Hypothalamus (tissue), 51 donors: ENCODE measurements around the gene DNAH5.

Experiments
- DNase-seq, 51 donors: peaks; one replicate each; lab custom pipeline; 2025; lab: John Stamatoyannopoulos, UW

The DNAH5 gene

GRCh38 chr5:13735691-13736090, 208.8 kb downstream of the DNAH5 start:
- DNase-seq = no peak

DNA sequence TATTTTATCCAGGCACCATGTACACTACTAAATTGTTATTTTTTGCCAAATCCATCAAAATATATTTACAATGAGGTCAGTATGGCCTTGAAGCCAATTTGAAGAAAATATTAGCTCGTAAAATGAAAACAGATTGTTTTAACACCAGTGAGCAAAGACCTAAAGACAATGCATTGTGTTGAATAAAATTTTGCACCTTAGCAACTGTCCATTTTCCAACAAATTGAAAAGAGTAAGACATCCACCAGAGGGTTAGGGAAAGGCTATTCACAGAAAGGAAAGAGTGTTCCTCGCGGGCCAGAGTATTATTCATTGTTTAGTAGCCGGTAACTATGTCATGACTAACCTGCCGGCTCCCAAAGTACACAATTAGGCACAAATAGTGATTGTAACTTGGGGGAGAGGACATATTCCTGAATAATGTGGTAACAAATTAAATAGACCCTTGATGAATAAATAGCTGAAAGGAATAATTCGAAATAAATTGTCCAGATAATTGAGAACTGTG, 213.3 kb downstream of the DNAH5 start:
- DNase-seq = no peak

- no peak for DNase-seq
Observed at GRCh38 chr5:13708906-13709305, 235.6 kb downstream of the DNAH5 start.

DNA sequence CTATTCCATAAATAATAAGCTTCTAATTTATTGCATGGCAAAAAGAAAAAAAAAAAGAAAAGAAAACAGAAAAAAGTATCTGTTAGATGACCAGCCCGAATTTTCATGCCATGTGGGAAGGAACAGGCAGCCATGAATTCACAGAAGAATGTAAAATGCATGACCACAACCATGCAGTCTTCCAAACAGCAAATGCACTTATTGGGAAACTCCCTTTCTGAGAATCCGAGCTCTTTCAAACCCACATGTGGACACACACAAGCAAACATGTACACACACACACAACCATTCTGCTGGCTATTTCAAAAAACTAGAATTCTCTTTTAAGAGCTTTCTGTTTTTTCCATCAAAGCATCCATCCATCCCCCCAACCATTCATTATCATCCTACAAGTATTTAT, 236.1 kb downstream of the DNAH5 start:
- DNase-seq = no peak

GRCh38 chr5:13704396-13704795, 240.1 kb downstream of the DNAH5 start:
- DNase-seq = no peak

DNA sequence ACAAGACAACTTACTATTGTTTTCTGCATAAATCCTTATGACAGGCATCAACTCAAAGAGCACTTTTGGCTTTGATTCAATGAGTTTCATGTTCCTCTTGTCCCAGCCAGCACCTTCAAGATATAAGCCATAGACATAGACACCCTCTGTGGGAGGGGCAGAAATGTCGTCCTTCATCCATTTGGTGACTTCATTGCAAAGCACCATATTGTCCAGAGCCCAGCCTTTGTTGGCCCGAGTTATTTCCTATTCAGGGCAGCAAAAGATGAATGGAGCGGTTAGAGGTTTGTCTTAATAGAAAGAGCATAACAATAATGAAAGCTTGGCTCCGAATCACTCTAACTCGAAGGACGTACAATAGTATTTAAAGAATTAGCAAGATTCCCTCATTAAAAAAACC, 243.9 kb downstream of the DNAH5 start:
- no peak for DNase-seq

DNA sequence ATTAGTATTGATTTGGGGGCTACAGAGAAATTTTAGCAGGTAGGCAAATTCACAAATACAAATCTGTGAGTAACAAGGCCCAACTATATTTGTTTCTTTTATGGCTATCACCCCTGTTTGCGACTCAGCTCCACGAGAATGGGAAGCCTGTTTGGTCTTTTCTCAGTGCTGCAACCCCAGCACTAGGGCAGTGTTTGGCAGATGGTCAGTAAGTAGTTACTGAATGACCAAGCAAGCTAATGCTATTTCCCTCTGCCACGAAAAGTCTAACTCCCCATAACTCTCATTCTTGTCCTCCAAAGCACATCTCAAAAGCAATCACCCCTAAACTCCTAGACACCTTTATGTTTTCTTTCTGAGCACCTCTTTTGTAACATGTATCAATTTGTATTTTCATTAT, 245.6 kb downstream of the DNAH5 start:
- DNase-seq = no peak

- DNase-seq = no peak
Observed at GRCh38 chr5:13695076-13695712, 249.3 kb downstream of the DNAH5 start.

DNA sequence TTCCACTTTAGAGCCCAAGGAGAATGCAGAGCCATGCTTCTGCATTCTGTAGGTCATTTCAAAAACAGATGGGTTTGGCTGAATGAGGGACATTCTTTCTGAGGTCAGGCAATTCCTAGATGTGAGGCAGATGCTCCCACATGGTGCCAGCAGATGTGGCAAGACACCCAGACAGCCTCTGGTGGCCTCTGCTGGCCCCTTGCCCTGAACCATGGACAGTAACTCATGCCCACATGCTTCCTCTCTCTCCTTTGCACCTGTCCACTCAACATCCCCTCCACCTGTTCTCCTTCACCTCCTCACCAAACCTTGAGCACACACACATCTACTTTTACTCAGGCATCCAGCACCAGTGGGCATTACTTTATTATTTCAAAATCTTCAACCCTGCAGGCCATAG, 252.3 kb downstream of the DNAH5 start:
- no peak for DNase-seq

DNA sequence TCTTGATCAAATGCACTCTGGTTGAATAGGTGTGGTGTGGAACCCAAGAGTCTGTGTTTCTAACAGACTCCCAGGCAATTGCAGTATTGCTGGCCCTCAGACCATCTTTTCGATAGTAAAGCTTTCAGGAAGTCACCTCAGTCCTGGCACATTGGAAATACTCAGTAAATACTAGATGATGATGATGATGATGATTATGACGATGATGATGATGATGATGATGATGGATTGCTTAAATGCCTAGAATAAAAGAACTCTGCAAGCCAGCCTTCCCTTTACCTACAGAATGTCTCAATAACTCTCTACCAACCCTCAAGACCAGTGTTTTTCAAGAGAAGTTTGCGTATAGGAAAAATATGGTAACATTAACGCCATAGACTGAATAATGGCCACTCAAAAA, 268.0 kb downstream of the DNAH5 start:
- no peak for DNase-seq

DNA sequence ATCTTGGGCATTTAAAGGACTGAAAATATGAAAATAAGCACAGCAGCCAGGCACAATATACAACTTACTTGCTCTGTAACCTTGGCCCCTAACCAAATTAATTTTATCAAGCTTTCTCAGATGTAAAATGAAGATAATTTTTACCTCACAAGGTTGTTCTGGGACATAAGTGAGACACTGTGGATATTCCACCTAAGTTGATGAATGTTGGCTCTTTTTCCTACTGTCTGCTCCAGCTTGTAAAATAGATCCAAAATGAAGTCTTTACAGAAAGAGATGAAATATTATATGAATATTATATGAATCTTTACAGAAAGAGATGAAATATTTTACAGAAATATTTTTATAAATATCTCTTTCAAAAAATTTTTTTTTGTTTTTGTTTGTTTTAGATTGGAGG, 270.1 kb downstream of the DNAH5 start:
- no peak for DNase-seq

DNA sequence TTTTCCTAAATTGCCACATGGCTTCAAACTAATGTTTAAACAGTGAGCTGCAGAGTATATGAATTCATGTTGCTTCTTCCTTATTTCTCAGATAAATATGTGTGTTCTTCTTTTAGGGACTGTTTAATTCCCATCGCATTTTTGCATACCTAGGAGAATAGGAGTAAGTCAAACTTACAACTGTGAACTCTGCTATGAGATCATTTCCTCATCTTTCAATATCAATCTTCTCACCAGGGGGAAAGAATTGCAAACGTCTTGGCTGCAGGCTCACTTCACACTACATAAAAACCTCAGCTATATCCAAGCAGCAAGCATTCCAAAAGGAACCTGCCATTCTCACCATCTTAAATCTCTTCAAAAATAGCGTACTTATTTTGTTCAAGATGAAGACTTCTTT, 271.0 kb downstream of the DNAH5 start:
- DNase-seq = no peak

DNA sequence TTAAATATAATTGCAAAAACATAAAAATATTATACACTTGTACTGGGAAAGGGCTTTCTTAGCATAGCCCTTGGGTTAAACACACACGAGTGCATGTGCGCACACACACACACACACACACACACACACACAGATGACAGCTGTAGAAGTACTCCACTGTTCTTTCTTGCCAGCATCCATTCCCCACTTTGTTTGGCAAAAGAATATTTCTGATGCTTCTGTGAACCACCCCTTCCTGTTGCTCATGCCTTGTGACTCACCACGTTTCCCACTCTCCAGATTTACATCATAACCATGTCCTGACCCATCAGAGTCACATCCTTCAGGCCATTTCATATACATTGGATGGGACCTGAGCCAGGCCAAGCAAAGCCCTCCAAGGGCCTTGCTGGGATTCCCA, 280.1 kb downstream of the DNAH5 start:
- DNase-seq = peak in 1 of 51 donors; percentile 9

DNA sequence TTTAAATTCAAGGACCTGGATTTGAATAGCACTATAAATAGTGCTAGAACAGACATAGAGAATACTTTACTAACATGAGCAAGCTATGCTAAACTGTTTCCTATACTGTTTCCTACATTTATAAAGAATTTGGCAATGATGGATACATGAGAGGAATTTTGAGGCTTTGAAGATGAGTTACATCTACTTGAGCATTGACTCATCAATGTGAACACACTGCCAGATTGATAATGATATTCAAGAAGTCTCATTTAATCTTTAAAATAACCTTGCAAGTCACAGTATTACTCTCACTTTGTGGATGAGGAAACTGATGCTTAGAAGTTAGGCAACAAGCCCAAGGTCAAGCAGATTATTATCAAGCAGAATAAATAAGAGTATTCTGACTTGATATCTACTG, 281.9 kb downstream of the DNAH5 start:
- no peak for DNase-seq

DNA sequence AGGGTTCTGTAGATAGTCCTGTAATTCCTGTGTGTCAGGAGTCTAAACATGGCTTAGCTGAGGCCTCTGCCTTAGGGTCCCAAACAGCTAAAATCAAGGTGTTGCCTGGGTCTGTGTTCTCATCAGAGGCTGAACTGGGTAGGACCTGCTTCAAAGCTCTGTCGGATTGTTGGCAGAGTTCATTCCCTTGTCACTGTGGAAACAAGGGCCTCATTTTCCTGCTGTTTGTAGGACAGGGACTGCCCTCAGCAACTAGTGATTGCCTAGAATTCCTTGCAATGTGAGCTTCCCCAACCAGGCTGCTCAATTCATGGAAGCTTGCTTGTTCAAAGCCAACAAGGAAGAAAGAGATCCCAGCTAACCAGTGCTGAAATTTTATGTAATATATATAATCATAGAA, 283.2 kb downstream of the DNAH5 start:
- no peak for DNase-seq

DNA sequence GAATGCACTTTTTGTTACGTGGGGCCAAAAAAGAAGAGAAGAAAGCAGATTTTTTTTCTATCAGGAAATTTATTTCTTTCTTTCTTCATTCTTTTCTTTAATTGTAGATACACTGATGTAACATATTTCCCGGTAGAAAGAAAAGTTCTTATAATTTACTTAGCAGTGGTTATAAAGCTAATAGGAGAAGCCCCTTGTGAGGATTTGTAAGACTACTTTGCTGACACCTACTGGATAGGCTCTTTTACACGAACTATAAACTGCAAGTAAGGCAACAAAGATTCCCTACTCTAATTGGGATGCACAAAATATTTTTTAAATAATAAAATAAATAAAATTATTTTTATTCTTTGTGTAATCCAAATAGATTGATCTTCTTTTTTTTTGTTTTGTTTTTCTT, 284.4 kb downstream of the DNAH5 start:
- DNase-seq = no peak

DNA sequence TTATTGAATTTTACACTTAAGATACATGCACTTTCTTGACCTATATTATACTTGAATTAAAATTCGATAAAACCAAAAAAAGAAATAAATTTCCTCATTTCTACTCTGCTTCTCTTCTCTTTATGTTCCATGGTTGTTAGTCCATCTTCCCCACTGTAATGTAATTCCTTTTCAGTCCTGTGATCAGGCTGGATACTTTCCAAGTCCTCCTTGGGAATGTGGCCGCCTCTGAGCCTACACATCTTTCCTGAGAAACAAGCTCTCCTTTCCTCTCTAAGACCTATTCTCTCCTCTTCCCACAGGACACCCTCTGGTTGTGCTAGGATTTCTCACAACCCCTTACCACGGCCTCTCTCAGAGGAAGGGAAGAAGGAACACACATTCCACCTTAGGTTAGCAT, 285.1 kb downstream of the DNAH5 start:
- DNase-seq = no peak

DNA sequence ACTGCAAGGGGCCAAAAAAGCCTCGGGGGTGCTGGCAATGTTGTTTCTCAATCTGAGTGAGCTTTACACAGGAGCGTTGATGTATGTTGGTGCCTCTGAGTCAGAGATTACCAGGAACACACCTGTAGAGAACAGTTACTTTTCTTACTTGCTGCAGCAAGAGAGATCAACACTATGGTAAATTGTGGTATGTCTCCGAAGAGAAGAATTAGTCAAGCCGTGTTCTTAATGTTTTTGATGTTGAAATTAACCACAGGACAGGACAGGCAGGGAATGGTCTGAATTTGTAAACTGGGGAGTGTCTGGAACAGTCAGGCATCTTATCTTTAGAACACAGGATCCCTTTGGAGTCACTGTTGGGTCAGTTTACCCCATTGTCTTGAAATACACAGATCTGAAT, 285.7 kb downstream of the DNAH5 start:
- DNase-seq = no peak

GRCh38 chr5:13658152-13658551, 286.3 kb downstream of the DNAH5 start:
- DNase-seq = no peak

GRCh38 chr5:13653709-13654108, 290.8 kb downstream of the DNAH5 start:
- no peak for DNase-seq

DNA sequence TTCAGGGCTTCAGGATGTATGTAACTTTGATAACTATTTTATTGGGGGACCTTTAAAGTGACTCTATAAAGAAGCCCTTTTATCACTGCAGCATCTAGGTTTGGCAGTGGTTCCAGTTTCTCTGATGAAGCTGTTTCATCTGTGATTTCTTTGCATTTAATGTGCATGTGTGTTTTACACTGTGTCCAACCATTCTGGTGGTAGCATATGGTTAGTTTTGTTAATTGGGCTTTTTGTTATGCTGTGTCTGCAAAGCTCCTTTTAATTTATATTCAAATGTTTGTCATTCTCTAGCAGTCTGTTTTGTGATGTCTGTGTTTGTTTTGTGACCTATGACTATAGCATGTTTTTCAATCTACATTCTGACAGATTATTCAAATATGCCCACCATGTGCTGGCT, 294.8 kb downstream of the DNAH5 start:
- no peak for DNase-seq

GRCh38 chr5:13648822-13649221, 295.7 kb downstream of the DNAH5 start:
- DNase-seq = no peak

GRCh38 chr5:13643734-13644133, 300.8 kb downstream of the DNAH5 start:
- DNase-seq = no peak
